K562 (cell line): ENCODE results near the gene SLC37A2. TPM values are rescaled to one million over a fixed set of nuclear protein-coding genes. Genes with fewer than 3 reads are reported as not detected.

ENCODE experiments used
- ARID1B ChIP-seq: fragments of 450-650 bp; IDR thresholded peaks from 2 replicates; pipeline ENCODE4 v1.6.1; 2016; ENCODE audit warnings: antibody characterized with exemption, mild to moderate bottlenecking, inconsistent platforms
- DPF2 ChIP-seq: fragments of 450-650 bp; IDR thresholded peaks from 2 replicates; pipeline ENCODE4 v1.6.1; 2016
- HDAC2 ChIP-seq: fragments of 450-650 bp; IDR thresholded peaks from 2 replicates; pipeline ENCODE4 v1.6.1; 2016; ENCODE audit warnings: mild to moderate bottlenecking
- HDAC3 ChIP-seq: fragments of 450-650 bp; IDR thresholded peaks from 2 replicates; pipeline ENCODE4 v1.6.1; 2018; ENCODE audit warnings: borderline replicate concordance, mild to moderate bottlenecking, moderate library complexity; ENCODE audit not compliant: partially characterized antibody
- MTA3 ChIP-seq: fragments of 450-650 bp; formaldehyde crosslinking; IDR thresholded peaks from 2 replicates; pipeline ENCODE4 v1.6.1; 2017; ENCODE audit warnings: mild to moderate bottlenecking, borderline replicate concordance
- MYBL2 ChIP-seq, 2 experiments: fragments of 450-650 bp in 1 of 2; sonication (generic) in 1 of 2; formaldehyde crosslinking in 1 of 2; IDR thresholded peaks; 2 replicates each; pipeline versions ENCODE4 v1.6.1 to v1.8.1; 2017 to 2022; ENCODE audit warnings: borderline replicate concordance in 1 of 2, inconsistent platforms in 1 of 2, low read depth in 1 of 2, mild to moderate bottlenecking in 1 of 2, missing genetic modification reagents in 1 of 2, moderate library complexity in 1 of 2
- MYC ChIP-seq, 2 experiments: fragments of 250-450 bp in 1 of 2; sonication (Bioruptor Pico) in 1 of 2; IDR thresholded peaks; 2 replicates each; pipeline versions ENCODE4 v1.5.1 to v1.6.1; 2012 to 2021; ENCODE audit warnings: low read depth in 2 of 2, borderline replicate concordance in 1 of 2, improper control_type of control experiment in 1 of 2, low read length in 1 of 2, mild to moderate bottlenecking in 1 of 2, moderate library complexity in 1 of 2
- NBN ChIP-seq: fragments of 450-650 bp; IDR thresholded peaks from 2 replicates; pipeline ENCODE4 v1.6.1; 2016; ENCODE audit warnings: low read depth, mild to moderate bottlenecking
- NCOA2 ChIP-seq, 2 experiments: fragments of 450-650 bp; IDR thresholded peaks; 2 replicates each; pipeline ENCODE4 v1.6.1; 2018; ENCODE audit warnings: mild to moderate bottlenecking in 2 of 2, moderate library complexity in 1 of 2; ENCODE audit not compliant: partially characterized antibody in 2 of 2
- NELFE ChIP-seq: IDR thresholded peaks from 2 replicates; pipeline ENCODE4 v1.6.1; 2011; ENCODE audit warnings: mild to moderate bottlenecking; ENCODE audit not compliant: insufficient read depth, insufficient read length
- NFXL1 ChIP-seq: fragments of 450-650 bp; formaldehyde crosslinking; IDR thresholded peaks from 2 replicates; pipeline ENCODE4 v1.4.0; 2021; ENCODE audit warnings: mild to moderate bottlenecking
- PPARD ChIP-seq: fragments of 250-450 bp; sonication (Bioruptor Pico); IDR thresholded peaks from 2 replicates; pipeline ENCODE4 v1.8.0; 2022; ENCODE audit warnings: inconsistent platforms, mild to moderate bottlenecking, moderate library complexity
- PYGO2 ChIP-seq: fragments of 450-650 bp; IDR thresholded peaks from 2 replicates; pipeline ENCODE4 v1.6.1; 2016; ENCODE audit warnings: mild to moderate bottlenecking, missing genetic modification characterization, moderate library complexity, missing compliant biosample characterization
- SAFB2 ChIP-seq: fragments of 200-400 bp; formaldehyde crosslinking; IDR thresholded peaks from 2 replicates; pipeline ENCODE4 v1.6.1; 2018; ENCODE audit warnings: borderline replicate concordance, low read length, low read depth, moderate library complexity; ENCODE audit not compliant: severe bottlenecking
- SLC30A9 ChIP-seq: fragments of 250-450 bp; sonication (Bioruptor Pico); IDR thresholded peaks from 2 replicates; pipeline ENCODE4 v1.8.0; 2022; ENCODE audit warnings: mild to moderate bottlenecking, moderate library complexity
- TCF7L2 ChIP-seq: fragments of 150-350 bp; IDR thresholded peaks from 2 replicates; pipeline ENCODE4 v1.6.1; 2016; ENCODE audit warnings: low read depth, mild to moderate bottlenecking, low read length, moderate library complexity
- ZFPM2 ChIP-seq: fragments of 250-450 bp; sonication (Bioruptor Pico); IDR thresholded peaks from 2 replicates; pipeline ENCODE4 v1.5.1; 2022; ENCODE audit warnings: mild to moderate bottlenecking
- ZNF589 ChIP-seq: fragments of 200-800 bp; sonication (Bioruptor generic); IDR thresholded peaks from 2 replicates; pipeline ENCODE4 v1.6.1; 2016; ENCODE audit warnings: low read depth, missing genetic modification characterization, missing compliant biosample characterization
- polyA plus RNA-seq, 8 experiments: library from polyadenylated mRNA; depleted of rRNA in 4 of 8; stranded (reverse) in 5 of 8; unstranded in 3 of 8; fragments of >200 nt; fragmentation: Nextera tagmentation in 2 of 8; fragmentation: Illumina TruSeq in 1 of 8; extraction: Ambion mirVana in 2 of 8; extraction: Trizol in 1 of 8; gene quantifications; 2 replicates each; pipeline versions ENCODE4 v1.2.1 to v1.2.3, GENCODE V29; 2011 to 2014; ENCODE audit warnings: inconsistent platforms in 1 of 8, missing spikeins in 1 of 8
- total RNA-seq, 7 experiments: library from RNA; depleted of rRNA in 6 of 7; stranded (reverse); fragments of >200 nt in 6 of 7; fragmentation: Illumina TruSeq in 2 of 7; extraction: Trizol in 2 of 7; gene quantifications; 2 replicates each; pipeline versions ENCODE4 v1.2.1 to v1.2.3, GENCODE V29; 2011 to 2021; ENCODE audit warnings: low replicate concordance in 1 of 7
- TF ChIP-seq, protein P1 (sequence below): fragments of 450-650 bp; IDR thresholded peaks from 2 replicates; pipeline ENCODE4 v1.6.1; 2016; ENCODE audit warnings: antibody characterized with exemption
- TF ChIP-seq, protein P2 (sequence below): sonication (generic); formaldehyde crosslinking; IDR thresholded peaks from 2 replicates; pipeline ENCODE4 v1.8.0; 2022; ENCODE audit warnings: mild to moderate bottlenecking, missing genetic modification reagents
- TF ChIP-seq, protein P3 (sequence below), 2 experiments: fragments of 450-650 bp in 1 of 2; sonication (generic) in 1 of 2; formaldehyde crosslinking; conservative IDR thresholded peaks; 2 replicates each; pipeline versions ENCODE4 v1.4.0 to v1.8.1; 2020 to 2022; ENCODE audit warnings: mild to moderate bottlenecking in 1 of 2, missing genetic modification reagents in 1 of 2
- TF ChIP-seq, protein P4 (sequence below): sonication (generic); formaldehyde crosslinking; IDR thresholded peaks from 2 replicates; pipeline ENCODE4 v1.8.0; 2023; ENCODE audit warnings: mild to moderate bottlenecking, missing genetic modification reagents
- TF ChIP-seq, protein P5 (sequence below): IDR thresholded peaks from 2 replicates; pipeline ENCODE4 v1.6.1; 2011; ENCODE audit not compliant: insufficient read length; ENCODE audit errors: extremely low read depth

The SLC37A2 gene
- total and polyA plus RNA-seq, 9 of the 15 experiments (the other 6 are each of a cell fraction or from before 2014, with no cell fraction given) = 0.01 to 1.2 (median 0.52) TPM

DNA sequence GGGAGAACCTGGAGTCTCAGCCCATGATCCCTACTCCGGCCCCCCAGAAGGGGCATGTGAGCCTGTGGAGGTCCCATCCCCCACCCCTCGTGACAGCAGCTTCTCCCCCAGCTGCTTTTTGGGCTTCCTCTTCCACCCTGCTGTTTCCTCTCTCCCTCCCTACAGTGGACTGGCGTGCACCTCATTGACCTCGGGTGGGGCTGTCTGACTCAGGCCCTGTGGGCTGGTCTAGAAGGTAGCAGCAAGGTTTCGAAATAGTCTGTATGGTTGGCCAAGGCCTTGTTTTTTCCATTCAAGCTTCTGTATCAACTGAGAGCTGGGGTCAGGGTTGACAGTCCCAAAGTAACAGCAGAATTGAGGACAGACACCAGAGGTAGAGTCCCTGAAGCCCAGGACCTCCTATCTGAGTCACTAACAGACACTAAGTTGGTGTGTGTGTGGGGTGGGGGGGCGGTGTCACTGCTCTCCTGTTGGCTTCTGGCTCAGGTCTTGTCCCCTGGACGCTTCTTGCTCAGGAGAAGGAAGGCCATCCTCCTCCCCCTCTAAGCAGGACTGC is 7.7 kb downstream of the SLC37A2 start (continued):
- TF ChIP-seq, protein P1, sequence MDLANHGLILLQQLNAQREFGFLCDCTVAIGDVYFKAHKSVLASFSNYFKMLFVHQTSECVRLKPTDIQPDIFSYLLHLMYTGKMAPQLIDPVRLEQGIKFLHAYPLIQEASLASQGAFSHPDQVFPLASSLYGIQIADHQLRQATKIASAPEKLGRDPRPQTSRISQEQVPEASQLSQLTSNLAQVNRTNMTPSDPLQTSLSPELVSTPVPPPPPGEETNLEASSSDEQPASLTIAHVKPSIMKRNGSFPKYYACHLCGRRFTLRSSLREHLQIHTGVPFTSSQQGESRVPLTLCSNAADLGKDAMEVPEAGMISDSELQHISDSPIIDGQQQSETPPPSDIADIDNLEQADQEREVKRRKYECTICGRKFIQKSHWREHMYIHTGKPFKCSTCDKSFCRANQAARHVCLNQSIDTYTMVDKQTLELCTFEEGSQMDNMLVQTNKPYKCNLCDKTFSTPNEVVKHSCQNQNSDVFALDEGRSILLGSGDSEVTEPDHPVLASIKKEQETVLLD = peak; percentile 67; the same call in 1 of the 2 replicates
- TF ChIP-seq HDAC2 (no peak; the same call in 1 of the 2 replicates), MYBL2 (IDR thresholded peaks at IDR 0.05; ENCODE audit: low read depth) (no peak), MYBL2 (CRISPR knock-in tag; IDR thresholded peaks at IDR 0.05; ENCODE audit: borderline replicate concordance) (no peak), SAFB2 (no peak), NCOA2 (IDR thresholded peaks at IDR 0.05; ENCODE audit: partially characterized antibody in 2 of 2) (no peak), NBN (no peak), ZFPM2 (no peak), SLC30A9 (CRISPR knock-in tag) (no peak), NELFE (no peak), ZNF589 (0 out of 2 replicates have a peak, but pooled peaks have one; percentile 33), TCF7L2 (no peak), ARID1B (peak; percentile 75), MTA3 (peak; percentile 57; the same call in 1 of the 2 replicates), PPARD (CRISPR knock-in tag) (no peak), MYC (IDR thresholded peaks at IDR 0.05; ENCODE audit: low read depth, low read length) (peak; percentile 69), MYC (CRISPR knock-in tag; IDR thresholded peaks at IDR 0.05; ENCODE audit: borderline replicate concordance, low read depth) (0 out of 2 replicates have a peak, but pooled peaks have one; percentile 21), NFXL1 (CRISPR knock-in tag) (no peak), HDAC3 (no peak), DPF2 (peak; percentile 86), PYGO2 (no peak)
- TF ChIP-seq, protein P2, sequence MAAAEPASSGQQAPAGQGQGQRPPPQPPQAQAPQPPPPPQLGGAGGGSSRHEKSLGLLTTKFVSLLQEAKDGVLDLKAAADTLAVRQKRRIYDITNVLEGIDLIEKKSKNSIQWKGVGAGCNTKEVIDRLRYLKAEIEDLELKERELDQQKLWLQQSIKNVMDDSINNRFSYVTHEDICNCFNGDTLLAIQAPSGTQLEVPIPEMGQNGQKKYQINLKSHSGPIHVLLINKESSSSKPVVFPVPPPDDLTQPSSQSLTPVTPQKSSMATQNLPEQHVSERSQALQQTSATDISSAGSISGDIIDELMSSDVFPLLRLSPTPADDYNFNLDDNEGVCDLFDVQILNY (CRISPR knock-in tag) = no peak
- TF ChIP-seq, protein P3, sequence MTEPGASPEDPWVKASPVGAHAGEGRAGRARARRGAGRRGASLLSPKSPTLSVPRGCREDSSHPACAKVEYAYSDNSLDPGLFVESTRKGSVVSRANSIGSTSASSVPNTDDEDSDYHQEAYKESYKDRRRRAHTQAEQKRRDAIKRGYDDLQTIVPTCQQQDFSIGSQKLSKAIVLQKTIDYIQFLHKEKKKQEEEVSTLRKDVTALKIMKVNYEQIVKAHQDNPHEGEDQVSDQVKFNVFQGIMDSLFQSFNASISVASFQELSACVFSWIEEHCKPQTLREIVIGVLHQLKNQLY (CRISPR knock-in tag; conservative IDR thresholded peaks at IDR 0.05) = no peak
- TF ChIP-seq, protein P4, sequence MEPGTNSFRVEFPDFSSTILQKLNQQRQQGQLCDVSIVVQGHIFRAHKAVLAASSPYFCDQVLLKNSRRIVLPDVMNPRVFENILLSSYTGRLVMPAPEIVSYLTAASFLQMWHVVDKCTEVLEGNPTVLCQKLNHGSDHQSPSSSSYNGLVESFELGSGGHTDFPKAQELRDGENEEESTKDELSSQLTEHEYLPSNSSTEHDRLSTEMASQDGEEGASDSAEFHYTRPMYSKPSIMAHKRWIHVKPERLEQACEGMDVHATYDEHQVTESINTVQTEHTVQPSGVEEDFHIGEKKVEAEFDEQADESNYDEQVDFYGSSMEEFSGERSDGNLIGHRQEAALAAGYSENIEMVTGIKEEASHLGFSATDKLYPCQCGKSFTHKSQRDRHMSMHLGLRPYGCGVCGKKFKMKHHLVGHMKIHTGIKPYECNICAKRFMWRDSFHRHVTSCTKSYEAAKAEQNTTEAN = no peak
- TF ChIP-seq, protein P5, sequence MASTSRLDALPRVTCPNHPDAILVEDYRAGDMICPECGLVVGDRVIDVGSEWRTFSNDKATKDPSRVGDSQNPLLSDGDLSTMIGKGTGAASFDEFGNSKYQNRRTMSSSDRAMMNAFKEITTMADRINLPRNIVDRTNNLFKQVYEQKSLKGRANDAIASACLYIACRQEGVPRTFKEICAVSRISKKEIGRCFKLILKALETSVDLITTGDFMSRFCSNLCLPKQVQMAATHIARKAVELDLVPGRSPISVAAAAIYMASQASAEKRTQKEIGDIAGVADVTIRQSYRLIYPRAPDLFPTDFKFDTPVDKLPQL = no peak
